ENCODE data around the gene PDIA2. TPM values are rescaled to one million over a fixed set of nuclear protein-coding genes. Genes with fewer than 3 reads are reported as not detected.
"Not testable (repeated sequence)": the region's sequence is repeated elsewhere in the genome, so short reads cannot be mapped to it uniquely, and the experiment has no call there.

The PDIA2 gene
- total and polyA plus RNA-seq, 2 donors, result 0.14 to 1.8 TPM

DNA sequence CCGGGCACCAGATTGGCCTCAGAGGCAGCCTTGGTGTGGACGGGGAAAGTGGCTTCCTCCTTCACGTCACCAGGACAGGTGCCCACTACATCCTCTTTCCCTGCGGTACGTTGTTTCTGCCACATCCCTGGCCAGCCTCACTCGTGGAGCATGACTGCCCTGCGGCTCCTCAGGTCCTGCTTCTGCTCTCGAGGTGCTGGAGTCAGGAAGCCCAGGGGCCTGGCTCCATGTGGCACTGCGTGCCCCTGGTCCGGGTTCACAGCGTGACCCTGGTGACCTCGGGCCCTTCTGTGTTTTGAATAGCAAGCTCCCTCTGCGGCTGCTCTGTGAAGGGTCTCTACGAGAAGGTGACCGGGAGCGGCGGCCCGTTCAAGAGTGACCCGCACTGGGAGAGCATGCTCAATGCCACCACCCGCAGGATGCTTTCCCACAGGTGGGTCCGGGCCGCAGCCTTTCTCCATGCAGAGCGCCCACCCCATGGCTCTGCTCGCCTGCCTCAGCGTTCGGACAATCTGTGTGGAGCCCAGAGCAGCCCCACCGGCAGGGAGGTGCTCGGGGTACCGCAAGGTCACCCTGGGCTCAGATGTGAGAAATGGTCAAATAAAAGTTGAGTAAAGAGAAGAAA, 20.7 kb upstream of the PDIA2 start:
- H3K9me3 ChIP-seq (ENCODE audit: control insufficient read depth in 2 of 2, insufficient read depth in 1 of 2, low read length in 1 of 2), result no peaks in the 10 kb centered on the region
- H3K36me3 ChIP-seq (ENCODE audit: control insufficient read depth in 2 of 2, insufficient read depth in 2 of 2, low read length in 1 of 2), result peaks cover 37 to 59% of the 10 kb centered on the region in 2 donors
- H3K4me1 ChIP-seq (ENCODE audit: control insufficient read depth in 2 of 2, insufficient read depth in 2 of 2, low read length in 2 of 2), result no peaks in the 10 kb centered on the region
- no peak overlapping the region for H3K27ac ChIP-seq (ENCODE audit: low read depth in 1 of 2, low read length in 1 of 2)
- DNase-seq (ENCODE audit: low read depth in 6 of 9, low spot score in 9 of 9), result no peak
- no peak overlapping the region for H3K4me3 ChIP-seq (ENCODE audit: low read length in 2 of 2)
- no peaks in the 10 kb centered on the region for H3K27me3 ChIP-seq (ENCODE audit: control insufficient read depth in 2 of 2, insufficient read depth in 1 of 2, low read length in 1 of 2)
- 99% methylated on average over 29 of the region's 29 CpGs for WGBS

- Histone ChIP-seq H3K36me3 (ENCODE audit: control insufficient read depth in 2 of 2, insufficient read depth in 2 of 2, low read length in 1 of 2) (peaks cover 37 to 59% of the 10 kb centered on the region in 2 donors), H3K27ac (ENCODE audit: low read depth in 1 of 2, low read length in 1 of 2) (no peak overlapping the region), H3K27me3 (ENCODE audit: control insufficient read depth in 2 of 2, insufficient read depth in 1 of 2, low read length in 1 of 2) (no peaks in the 10 kb centered on the region), H3K9me3 (ENCODE audit: control insufficient read depth in 2 of 2, insufficient read depth in 1 of 2, low read length in 1 of 2) (no peaks in the 10 kb centered on the region), H3K4me1 (ENCODE audit: control insufficient read depth in 2 of 2, insufficient read depth in 2 of 2, low read length in 2 of 2) (no peaks in the 10 kb centered on the region), H3K4me3 (ENCODE audit: low read length in 2 of 2) (no peak overlapping the region)
- DNase-seq (ENCODE audit: low read depth in 6 of 9, low spot score in 9 of 9), result no peak
- 98% methylated on average over 35 of the region's 35 CpGs for WGBS
Observed at GRCh38 chr16:263182-263774, 19.7 kb upstream of the PDIA2 start.

GRCh38 chr16:263944-264343, 19.0 kb upstream of the PDIA2 start:
- Histone ChIP-seq H3K4me1 (ENCODE audit: control insufficient read depth in 2 of 2, insufficient read depth in 2 of 2, low read length in 2 of 2) (no peaks in the 10 kb centered on the region), H3K36me3 (ENCODE audit: control insufficient read depth in 2 of 2, insufficient read depth in 2 of 2, low read length in 1 of 2) (peaks cover 37 to 59% of the 10 kb centered on the region in 2 donors), H3K27ac (ENCODE audit: low read depth in 1 of 2, low read length in 1 of 2) (no peak overlapping the region), H3K9me3 (ENCODE audit: control insufficient read depth in 2 of 2, insufficient read depth in 1 of 2, low read length in 1 of 2) (peaks cover 0 to 1% of the 10 kb centered on the region in 2 donors), H3K27me3 (ENCODE audit: control insufficient read depth in 2 of 2, insufficient read depth in 1 of 2, low read length in 1 of 2) (no peaks in the 10 kb centered on the region), H3K4me3 (ENCODE audit: low read length in 2 of 2) (no peak overlapping the region)
- 98% methylated on average over 17 of the region's 17 CpGs for WGBS
- no peak for DNase-seq (ENCODE audit: low read depth in 6 of 9, low spot score in 9 of 9)

GRCh38 chr16:264440-264951, 18.5 kb upstream of the PDIA2 start:
- no peaks in the 10 kb centered on the region for H3K4me1 ChIP-seq (ENCODE audit: control insufficient read depth in 2 of 2, insufficient read depth in 2 of 2, low read length in 2 of 2)
- H3K36me3 ChIP-seq (ENCODE audit: control insufficient read depth in 2 of 2, insufficient read depth in 2 of 2, low read length in 1 of 2), result peaks cover 36 to 55% of the 10 kb centered on the region in 2 donors
- WGBS, result 97% methylated on average over 23 of the region's 23 CpGs
- H3K27ac ChIP-seq (ENCODE audit: low read depth in 1 of 2, low read length in 1 of 2), result no peak overlapping the region
- DNase-seq (ENCODE audit: low read depth in 6 of 9, low spot score in 9 of 9), result no peak
- H3K27me3 ChIP-seq (ENCODE audit: control insufficient read depth in 2 of 2, insufficient read depth in 1 of 2, low read length in 1 of 2), result peaks cover 0 to 1% of the 10 kb centered on the region in 2 donors
- H3K4me3 ChIP-seq (ENCODE audit: low read length in 2 of 2), result no peak overlapping the region
- H3K9me3 ChIP-seq (ENCODE audit: control insufficient read depth in 2 of 2, insufficient read depth in 1 of 2, low read length in 1 of 2), result peaks cover 0 to 1% of the 10 kb centered on the region in 2 donors

- H3K36me3 ChIP-seq (ENCODE audit: control insufficient read depth in 2 of 2, insufficient read depth in 2 of 2, low read length in 1 of 2), result peaks cover 30 to 50% of the 10 kb centered on the region in 2 donors
- H3K9me3 ChIP-seq (ENCODE audit: control insufficient read depth in 2 of 2, insufficient read depth in 1 of 2, low read length in 1 of 2), result peaks cover 0 to 1% of the 10 kb centered on the region in 2 donors
- H3K27ac ChIP-seq (ENCODE audit: low read depth in 1 of 2, low read length in 1 of 2), result no peak overlapping the region
- H3K27me3 ChIP-seq (ENCODE audit: control insufficient read depth in 2 of 2, insufficient read depth in 1 of 2, low read length in 1 of 2), result peaks cover 0 to 4% of the 10 kb centered on the region in 2 donors
- WGBS, result 93% methylated on average over 14 of the region's 14 CpGs
- no peaks in the 10 kb centered on the region for H3K4me1 ChIP-seq (ENCODE audit: control insufficient read depth in 2 of 2, insufficient read depth in 2 of 2, low read length in 2 of 2)
- no peak overlapping the region for H3K4me3 ChIP-seq (ENCODE audit: low read length in 2 of 2)
- DNase-seq (ENCODE audit: low read depth in 6 of 9, low spot score in 9 of 9), result no peak
Observed at GRCh38 chr16:265002-265529, 17.9 kb upstream of the PDIA2 start.

DNA sequence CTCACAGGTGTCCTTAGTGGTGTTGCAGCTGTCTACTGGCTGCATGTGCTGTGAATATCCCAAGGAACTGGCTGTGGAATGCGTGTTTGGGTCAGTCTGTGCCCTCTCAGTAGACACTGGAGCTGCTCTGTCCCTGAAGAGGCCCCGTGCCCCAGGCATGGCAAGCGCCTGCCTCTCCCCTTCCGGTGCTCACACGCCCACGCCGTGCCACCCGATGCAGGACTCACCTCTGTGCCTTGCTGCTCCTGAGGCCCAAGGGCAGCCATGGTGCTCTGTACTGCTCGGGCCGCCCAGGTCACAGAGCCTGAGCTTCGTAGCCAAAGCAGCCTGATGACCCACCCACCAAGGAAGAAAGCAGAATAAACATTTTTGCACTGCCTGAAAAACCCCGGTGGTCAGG, 17.3 kb upstream of the PDIA2 start:
- H3K9me3 ChIP-seq (ENCODE audit: control insufficient read depth in 2 of 2, insufficient read depth in 1 of 2, low read length in 1 of 2), result peaks cover 0 to 1% of the 10 kb centered on the region in 2 donors
- DNase-seq (ENCODE audit: low read depth in 6 of 9, low spot score in 9 of 9), result no peak
- H3K4me1 ChIP-seq (ENCODE audit: control insufficient read depth in 2 of 2, insufficient read depth in 2 of 2, low read length in 2 of 2), result no peaks in the 10 kb centered on the region
- H3K27ac ChIP-seq (ENCODE audit: low read depth in 1 of 2, low read length in 1 of 2), result no peak overlapping the region
- no peak overlapping the region for H3K4me3 ChIP-seq (ENCODE audit: low read length in 2 of 2)
- H3K27me3 ChIP-seq (ENCODE audit: control insufficient read depth in 2 of 2, insufficient read depth in 1 of 2, low read length in 1 of 2), result peaks cover 0 to 4% of the 10 kb centered on the region in 2 donors
- H3K36me3 ChIP-seq (ENCODE audit: control insufficient read depth in 2 of 2, insufficient read depth in 2 of 2, low read length in 1 of 2), result peaks cover 25 to 44% of the 10 kb centered on the region in 2 donors
- whole genome bisulfite sequencing, result 90% methylated on average over 12 of the region's 12 CpGs

- Histone ChIP-seq H3K36me3 (ENCODE audit: control insufficient read depth in 2 of 2, insufficient read depth in 2 of 2, low read length in 1 of 2) (peaks cover 21 to 39% of the 10 kb centered on the region in 2 donors), H3K4me1 (ENCODE audit: control insufficient read depth in 2 of 2, insufficient read depth in 2 of 2, low read length in 2 of 2) (no peaks in the 10 kb centered on the region), H3K9me3 (ENCODE audit: control insufficient read depth in 2 of 2, insufficient read depth in 1 of 2, low read length in 1 of 2) (peaks cover 0 to 1% of the 10 kb centered on the region in 2 donors), H3K27me3 (ENCODE audit: control insufficient read depth in 2 of 2, insufficient read depth in 1 of 2, low read length in 1 of 2) (peaks cover 0 to 10% of the 10 kb centered on the region in 2 donors), H3K4me3 (ENCODE audit: low read length in 2 of 2) (no peak overlapping the region), H3K27ac (ENCODE audit: low read depth in 1 of 2, low read length in 1 of 2) (no peak overlapping the region)
- 92% methylated on average over 25 of the region's 25 CpGs for WGBS
- DNase-seq (ENCODE audit: low read depth in 6 of 9, low spot score in 9 of 9), result no peak
Observed at GRCh38 chr16:266258-267164, 16.5 kb upstream of the PDIA2 start.

GRCh38 chr16:267562-267961, 15.4 kb upstream of the PDIA2 start:
- 88% methylated on average over 17 of the region's 17 CpGs for WGBS
- peaks cover 0 to 13% of the 10 kb centered on the region in 2 donors for H3K27me3 ChIP-seq (ENCODE audit: control insufficient read depth in 2 of 2, insufficient read depth in 1 of 2, low read length in 1 of 2)
- peaks cover 15 to 30% of the 10 kb centered on the region in 2 donors for H3K36me3 ChIP-seq (ENCODE audit: control insufficient read depth in 2 of 2, insufficient read depth in 2 of 2, low read length in 1 of 2)
- not testable (repeated sequence) for H3K27ac ChIP-seq (ENCODE audit: low read depth in 1 of 2, low read length in 1 of 2); DNase-seq (ENCODE audit: low read depth in 6 of 9, low spot score in 9 of 9); H3K4me1 ChIP-seq (ENCODE audit: control insufficient read depth in 2 of 2, insufficient read depth in 2 of 2, low read length in 2 of 2); H3K4me3 ChIP-seq (ENCODE audit: low read length in 2 of 2); H3K9me3 ChIP-seq (ENCODE audit: control insufficient read depth in 2 of 2, insufficient read depth in 1 of 2, low read length in 1 of 2)

Data from thymus (tissue), 11 donors.